Measurements from ENCODE around the gene NEURL1.

DNA sequence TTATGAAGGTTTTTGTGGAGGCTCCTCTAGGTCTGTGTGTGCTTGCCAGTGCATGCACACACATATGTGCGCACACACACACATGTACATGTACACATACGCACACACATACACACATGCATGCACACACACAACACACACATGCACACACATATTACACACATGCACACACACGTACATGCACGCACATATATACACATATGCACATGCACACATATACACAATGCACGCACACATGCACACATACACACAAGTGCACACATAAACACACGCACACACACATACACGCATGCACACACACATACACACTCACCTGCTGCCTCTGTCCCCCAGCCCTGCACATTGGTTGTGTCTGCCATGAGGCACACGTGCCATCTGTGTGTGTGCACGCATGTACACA is 66.3 kb downstream of the NEURL1 start:
- TF ChIP-seq POLR2AphosphoS5 (IDR thresholded peaks at IDR 0.05; ENCODE audit: low read depth, low read length) (no peak), TAF1 (IDR thresholded peaks at IDR 0.05; ENCODE audit: low read depth, low read length) (no peak)

Measured in GM12891 (cell line).